GM12878 (cell line): ENCODE data around the gene YEATS2. TPM values are rescaled to one million over a fixed set of nuclear protein-coding genes. Genes with fewer than 3 reads are reported as not detected.

ENCODE experiments used
- ATAC-seq: fragments of 200-7000 bp; cut with Tn5 transposase; 3 replicates; pipeline ENCODE4 v1.9.1; 2020; ENCODE audit warnings: mild to moderate bottlenecking, moderate library complexity
- BruUV-seq: library from RNA; stranded (reverse); fragments of 400-500 nt; replicated peaks from 2 replicates; lab custom pipeline; 2021; lab: Mats Ljungman, UMichigan
- CTCF ChIA-PET: fragments of 300-600 bp; sonication (Branson Sonifier 250); formaldehyde crosslinking; extraction: SDS; loops from one replicate; lab custom pipeline; 2021; ENCODE audit warnings: inconsistent platforms; lab: Yijun Ruan, JAX
- POLR2A ChIA-PET: fragments of 350-600 bp; formaldehyde crosslinking; extraction: SDS; loops from one replicate; lab custom pipeline; 2021; ENCODE audit warnings: inconsistent platforms; lab: Charles Lee
- RAD21 ChIA-PET: fragments of 300-600 bp; sonication (Branson Sonifier 250); formaldehyde crosslinking; loops from one replicate; lab custom pipeline; 2023; ENCODE audit warnings: antibody characterized with exemption; ENCODE audit not compliant: unreplicated experiment; lab: Charles Lee
- SMC1A ChIA-PET: fragments of 300-600 bp; sonication (Branson Sonifier 250); formaldehyde crosslinking; loops from one replicate; lab custom pipeline; 2023; ENCODE audit not compliant: unreplicated experiment, uncharacterized antibody; lab: Charles Lee
- DNase-seq: peaks from one replicate; pipeline ENCODE4 v3.0.0-alpha.2; 2011; ENCODE audit warnings: low read depth, low spot score
- FAIRE-seq: peaks from 3 replicates; lab custom pipeline; 2011; peaks lifted over from hg19 to GRCh38; lab: Jason Lieb, UNC
- H2AFZ ChIP-seq: 2 replicates; pipeline ENCODE4 v1.6.0; 2011; ENCODE audit warnings: low read depth, low read length, control low read depth; ENCODE audit not compliant: control insufficient read depth
- H3K27ac ChIP-seq: 2 replicates; pipeline ENCODE4 v1.5.1; 2011; ENCODE audit warnings: control low read depth; ENCODE audit not compliant: control insufficient read depth, insufficient read depth
- H3K27me3 ChIP-seq, 2 experiments: replicated peaks in 1 of 2; 2 replicates each; pipeline versions ENCODE4 v1.6.0 to v1.6.1; 2011; ENCODE audit warnings: low read length in 1 of 2; ENCODE audit not compliant: control insufficient read depth in 2 of 2, insufficient read depth in 2 of 2
- H3K36me3 ChIP-seq, 2 experiments: 2 replicates each; pipeline ENCODE4 v1.5.1; 2011; ENCODE audit warnings: low read length in 1 of 2; ENCODE audit not compliant: control insufficient read depth in 2 of 2, insufficient read depth in 2 of 2
- H3K4me1 ChIP-seq: 2 replicates; pipeline ENCODE4 v1.6.1; 2011; ENCODE audit warnings: mild to moderate bottlenecking, low read length, moderate library complexity, mixed read lengths; ENCODE audit not compliant: control insufficient read depth, insufficient read depth
- H3K4me2 ChIP-seq: 2 replicates; pipeline ENCODE4 v1.6.0; 2011; ENCODE audit warnings: control low read depth; ENCODE audit not compliant: control insufficient read depth, insufficient read depth
- H3K4me3 ChIP-seq: fragments of 200-600 bp; sonication (generic); 2 replicates; pipeline ENCODE4 v1.5.1; 2016
- H3K79me2 ChIP-seq: 2 replicates; pipeline ENCODE4 v1.6.0; 2011; ENCODE audit warnings: low read length; ENCODE audit not compliant: control insufficient read depth, insufficient read depth
- H3K9ac ChIP-seq: 2 replicates; pipeline ENCODE4 v1.8.0; 2011; ENCODE audit warnings: low read length, control low read depth, mixed read lengths; ENCODE audit not compliant: control insufficient read depth, insufficient read depth
- H3K9me3 ChIP-seq: replicated peaks from 3 replicates; pipeline ENCODE4 v1.5.1; 2011; ENCODE audit warnings: mild to moderate bottlenecking, low read length; ENCODE audit not compliant: control insufficient read depth, insufficient read depth
- H4K20me1 ChIP-seq: 2 replicates; pipeline ENCODE4 v1.6.0; 2011; ENCODE audit not compliant: control insufficient read depth, insufficient read depth
- BMI1 ChIP-seq: fragments of 450-650 bp; IDR thresholded peaks from 2 replicates; pipeline ENCODE4 v1.6.1; 2016; ENCODE audit warnings: mild to moderate bottlenecking, moderate library complexity, borderline replicate concordance
- MXI1 ChIP-seq: fragments of 150-350 bp; IDR thresholded peaks from 2 replicates; pipeline ENCODE4 v1.6.1; 2011; ENCODE audit warnings: low read depth, mild to moderate bottlenecking, inconsistent platforms, low read length, improper control_type of control experiment
- NBN ChIP-seq: fragments of 450-650 bp; IDR thresholded peaks from 2 replicates; pipeline ENCODE4 v1.6.1; 2016
- NRF1 ChIP-seq: conservative IDR thresholded peaks from 2 replicates; pipeline ENCODE4 v1.6.1; 2011; ENCODE audit warnings: mild to moderate bottlenecking, low read depth, low read length, improper control_type of control experiment
- TCF7 ChIP-seq: IDR thresholded peaks from 2 replicates; pipeline ENCODE4 v1.6.1; 2014; ENCODE audit warnings: antibody characterized with exemption, borderline replicate concordance
- YY1 ChIP-seq: IDR thresholded peaks from 2 replicates; pipeline ENCODE4 v1.6.1; 2011; ENCODE audit warnings: low read depth, mild to moderate bottlenecking, low read length
- ZBED1 ChIP-seq: IDR thresholded peaks from 2 replicates; pipeline ENCODE4 v1.6.1; 2016; ENCODE audit warnings: borderline replicate concordance
- WGBS: methylation state at CpG from one replicate; pipeline ENCODE4 v1.1.6; 2016; ENCODE audit warnings: low lambda C conversion rate; ENCODE audit not compliant: insufficient replicate concordance, insufficient coverage; ENCODE audit errors: missing lambda C conversion rate; 5-methylcytosine and 5-hydroxymethylcytosine counted together
- in situ Hi-C: fragments of 300-500 bp; cut with MboI; formaldehyde crosslinking; loops from 9 replicates; pipeline ENCODE4 v1.14.3; 2018; ENCODE audit warnings: mixed read lengths
- intact Hi-C: fragments of 100-400 bp; cut with micrococcal nuclease; formaldehyde crosslinking; loops from one replicate; pipeline ENCODE4 v1.14.2; 2022; ENCODE audit not compliant: unreplicated experiment
- polyA plus RNA-seq, 11 experiments: library from polyadenylated mRNA; depleted of rRNA in 4 of 11; unstranded in 6 of 11; stranded (reverse) in 5 of 11; fragments of >200 nt; fragmentation: Nextera tagmentation in 4 of 11; fragmentation: Illumina TruSeq in 1 of 11; extraction: Ambion mirVana in 4 of 11; extraction: Trizol in 1 of 11; gene quantifications; 1 replicate in 1 of 11; 2 replicates in 10 of 11; pipeline versions ENCODE4 v1.2.1 to v1.2.3, GENCODE V29; 2011 to 2016; ENCODE audit warnings: inconsistent platforms in 2 of 11, missing spikeins in 2 of 11, low read depth in 1 of 11
- total RNA-seq, 4 experiments: library from RNA; depleted of rRNA in 3 of 4; stranded (reverse); fragments of >200 nt in 3 of 4; fragmentation: Illumina TruSeq in 1 of 4; extraction: Trizol in 1 of 4; gene quantifications; 2 replicates each; pipeline versions ENCODE4 v1.2.1 to v1.2.3, GENCODE V29; 2013 to 2021
- TF ChIP-seq, protein P1 (sequence below): fragments of 450-650 bp; IDR thresholded peaks from 2 replicates; pipeline ENCODE4 v1.6.1; 2017; ENCODE audit warnings: mild to moderate bottlenecking, moderate library complexity
- TF ChIP-seq, protein P2 (sequence below): fragments of 150-350 bp; IDR thresholded peaks from 2 replicates; pipeline ENCODE4 v1.6.1; 2016; ENCODE audit warnings: low read depth, low read length
- TF ChIP-seq, protein P3 (sequence below): fragments of 450-650 bp; IDR thresholded peaks from 2 replicates; pipeline ENCODE4 v1.6.1; 2017; ENCODE audit warnings: antibody characterized with exemption, mild to moderate bottlenecking, moderate library complexity

Gene YEATS2
- total and polyA plus RNA-seq, 10 of the 15 experiments (the other 5 are each of a cell fraction or from before 2014, with no cell fraction given), result 1.9 to 65.3 (median 25.8) TPM

DNA sequence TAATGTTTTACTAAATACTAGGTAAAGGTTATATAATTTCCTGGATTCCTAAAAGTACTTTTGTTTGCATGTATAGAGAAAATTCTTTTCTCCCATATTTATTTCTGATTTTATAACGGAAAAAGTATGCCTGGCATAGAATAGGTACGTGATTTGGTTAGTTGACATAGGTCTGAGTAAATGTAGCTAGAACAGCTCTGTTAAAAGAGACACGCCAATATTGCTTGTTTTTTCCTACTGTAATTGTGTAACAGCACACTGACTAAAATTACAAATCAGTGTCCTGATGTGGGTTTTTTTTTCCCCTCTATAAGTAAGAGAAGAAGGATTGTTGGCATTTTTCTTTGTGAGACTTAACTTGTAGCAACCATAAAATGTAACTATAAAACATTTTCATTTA, 35.5 kb upstream of the YEATS2 start:
- intact Hi-C loops, result no loop called here
- 57% methylated on average over 3 of the region's 3 CpGs for WGBS
- H3K36me3 ChIP-seq, result no peaks in the 10 kb centered on the region

More for the DNA sequence above, 35.5 kb upstream of the YEATS2 start:
- H3K79me2 ChIP-seq, result no peaks in the 10 kb centered on the region
- no peak for DNase-seq
- CTCF ChIA-PET, result interaction anchor here (0.6 to 1.2 kb wide), 4 partner anchors 20 to 1065 kb away, joined by 3 to 4 read pairs (median 3); no protein-coding TSS in a partner anchor
- no peak overlapping the region for H3K4me2 ChIP-seq
- no peak overlapping the region for H3K9ac ChIP-seq
- no peak overlapping the region for H3K27ac ChIP-seq
- H4K20me1 ChIP-seq, result no peaks in the 10 kb centered on the region
- H3K9me3 ChIP-seq, result no peaks in the 10 kb centered on the region
- TF ChIP-seq, protein P1, sequence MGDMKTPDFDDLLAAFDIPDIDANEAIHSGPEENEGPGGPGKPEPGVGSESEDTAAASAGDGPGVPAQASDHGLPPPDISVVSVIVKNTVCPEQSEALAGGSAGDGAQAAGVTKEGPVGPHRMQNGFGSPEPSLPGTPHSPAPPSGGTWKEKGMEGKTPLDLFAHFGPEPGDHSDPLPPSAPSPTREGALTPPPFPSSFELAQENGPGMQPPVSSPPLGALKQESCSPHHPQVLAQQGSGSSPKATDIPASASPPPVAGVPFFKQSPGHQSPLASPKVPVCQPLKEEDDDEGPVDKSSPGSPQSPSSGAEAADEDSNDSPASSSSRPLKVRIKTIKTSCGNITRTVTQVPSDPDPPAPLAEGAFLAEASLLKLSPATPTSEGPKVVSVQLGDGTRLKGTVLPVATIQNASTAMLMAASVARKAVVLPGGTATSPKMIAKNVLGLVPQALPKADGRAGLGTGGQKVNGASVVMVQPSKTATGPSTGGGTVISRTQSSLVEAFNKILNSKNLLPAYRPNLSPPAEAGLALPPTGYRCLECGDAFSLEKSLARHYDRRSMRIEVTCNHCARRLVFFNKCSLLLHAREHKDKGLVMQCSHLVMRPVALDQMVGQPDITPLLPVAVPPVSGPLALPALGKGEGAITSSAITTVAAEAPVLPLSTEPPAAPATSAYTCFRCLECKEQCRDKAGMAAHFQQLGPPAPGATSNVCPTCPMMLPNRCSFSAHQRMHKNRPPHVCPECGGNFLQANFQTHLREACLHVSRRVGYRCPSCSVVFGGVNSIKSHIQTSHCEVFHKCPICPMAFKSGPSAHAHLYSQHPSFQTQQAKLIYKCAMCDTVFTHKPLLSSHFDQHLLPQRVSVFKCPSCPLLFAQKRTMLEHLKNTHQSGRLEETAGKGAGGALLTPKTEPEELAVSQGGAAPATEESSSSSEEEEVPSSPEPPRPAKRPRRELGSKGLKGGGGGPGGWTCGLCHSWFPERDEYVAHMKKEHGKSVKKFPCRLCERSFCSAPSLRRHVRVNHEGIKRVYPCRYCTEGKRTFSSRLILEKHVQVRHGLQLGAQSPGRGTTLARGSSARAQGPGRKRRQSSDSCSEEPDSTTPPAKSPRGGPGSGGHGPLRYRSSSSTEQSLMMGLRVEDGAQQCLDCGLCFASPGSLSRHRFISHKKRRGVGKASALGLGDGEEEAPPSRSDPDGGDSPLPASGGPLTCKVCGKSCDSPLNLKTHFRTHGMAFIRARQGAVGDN, result no peak
- TF ChIP-seq, protein P2, sequence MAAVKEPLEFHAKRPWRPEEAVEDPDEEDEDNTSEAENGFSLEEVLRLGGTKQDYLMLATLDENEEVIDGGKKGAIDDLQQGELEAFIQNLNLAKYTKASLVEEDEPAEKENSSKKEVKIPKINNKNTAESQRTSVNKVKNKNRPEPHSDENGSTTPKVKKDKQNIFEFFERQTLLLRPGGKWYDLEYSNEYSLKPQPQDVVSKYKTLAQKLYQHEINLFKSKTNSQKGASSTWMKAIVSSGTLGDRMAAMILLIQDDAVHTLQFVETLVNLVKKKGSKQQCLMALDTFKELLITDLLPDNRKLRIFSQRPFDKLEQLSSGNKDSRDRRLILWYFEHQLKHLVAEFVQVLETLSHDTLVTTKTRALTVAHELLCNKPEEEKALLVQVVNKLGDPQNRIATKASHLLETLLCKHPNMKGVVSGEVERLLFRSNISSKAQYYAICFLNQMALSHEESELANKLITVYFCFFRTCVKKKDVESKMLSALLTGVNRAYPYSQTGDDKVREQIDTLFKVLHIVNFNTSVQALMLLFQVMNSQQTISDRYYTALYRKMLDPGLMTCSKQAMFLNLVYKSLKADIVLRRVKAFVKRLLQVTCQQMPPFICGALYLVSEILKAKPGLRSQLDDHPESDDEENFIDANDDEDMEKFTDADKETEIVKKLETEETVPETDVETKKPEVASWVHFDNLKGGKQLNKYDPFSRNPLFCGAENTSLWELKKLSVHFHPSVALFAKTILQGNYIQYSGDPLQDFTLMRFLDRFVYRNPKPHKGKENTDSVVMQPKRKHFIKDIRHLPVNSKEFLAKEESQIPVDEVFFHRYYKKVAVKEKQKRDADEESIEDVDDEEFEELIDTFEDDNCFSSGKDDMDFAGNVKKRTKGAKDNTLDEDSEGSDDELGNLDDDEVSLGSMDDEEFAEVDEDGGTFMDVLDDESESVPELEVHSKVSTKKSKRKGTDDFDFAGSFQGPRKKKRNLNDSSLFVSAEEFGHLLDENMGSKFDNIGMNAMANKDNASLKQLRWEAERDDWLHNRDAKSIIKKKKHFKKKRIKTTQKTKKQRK, result no peak
- TF ChIP-seq TCF7 (no peak), MXI1 (no peak), ZBED1 (no peak), NBN (no peak), BMI1 (no peak), YY1 (no peak), NRF1 (no peak)
- TF ChIP-seq, protein P3, sequence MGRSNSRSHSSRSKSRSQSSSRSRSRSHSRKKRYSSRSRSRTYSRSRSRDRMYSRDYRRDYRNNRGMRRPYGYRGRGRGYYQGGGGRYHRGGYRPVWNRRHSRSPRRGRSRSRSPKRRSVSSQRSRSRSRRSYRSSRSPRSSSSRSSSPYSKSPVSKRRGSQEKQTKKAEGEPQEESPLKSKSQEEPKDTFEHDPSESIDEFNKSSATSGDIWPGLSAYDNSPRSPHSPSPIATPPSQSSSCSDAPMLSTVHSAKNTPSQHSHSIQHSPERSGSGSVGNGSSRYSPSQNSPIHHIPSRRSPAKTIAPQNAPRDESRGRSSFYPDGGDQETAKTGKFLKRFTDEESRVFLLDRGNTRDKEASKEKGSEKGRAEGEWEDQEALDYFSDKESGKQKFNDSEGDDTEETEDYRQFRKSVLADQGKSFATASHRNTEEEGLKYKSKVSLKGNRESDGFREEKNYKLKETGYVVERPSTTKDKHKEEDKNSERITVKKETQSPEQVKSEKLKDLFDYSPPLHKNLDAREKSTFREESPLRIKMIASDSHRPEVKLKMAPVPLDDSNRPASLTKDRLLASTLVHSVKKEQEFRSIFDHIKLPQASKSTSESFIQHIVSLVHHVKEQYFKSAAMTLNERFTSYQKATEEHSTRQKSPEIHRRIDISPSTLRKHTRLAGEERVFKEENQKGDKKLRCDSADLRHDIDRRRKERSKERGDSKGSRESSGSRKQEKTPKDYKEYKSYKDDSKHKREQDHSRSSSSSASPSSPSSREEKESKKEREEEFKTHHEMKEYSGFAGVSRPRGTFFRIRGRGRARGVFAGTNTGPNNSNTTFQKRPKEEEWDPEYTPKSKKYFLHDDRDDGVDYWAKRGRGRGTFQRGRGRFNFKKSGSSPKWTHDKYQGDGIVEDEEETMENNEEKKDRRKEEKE, result no peak
- SMC1A ChIA-PET, result interaction anchor here (0.6 to 1.5 kb wide), 5 partner anchors 9 to 439 kb away, joined by 3 to 5 read pairs (median 3); no protein-coding TSS in a partner anchor
- no peaks in the 10 kb centered on the region for H3K27me3 ChIP-seq
- FAIRE-seq, result no peak
- in situ Hi-C loops, result no loop called here
- POLR2A ChIA-PET, result no interaction called here
- no peak overlapping the region for H3K4me3 ChIP-seq
- BruUV-seq, result no TSS peak
- H2AFZ ChIP-seq, result no peak overlapping the region
- no peak for ATAC-seq
- RAD21 ChIA-PET, result interaction anchor here (0.9 to 1.7 kb wide), 3 partner anchors 8 to 35 kb away, joined by 3 to 6 read pairs (median 3); partner anchors contain the start of gene YEATS2
- H3K4me1 ChIP-seq, result no peaks in the 10 kb centered on the region
